Hematopoietic multipotent progenitor cell (in vitro differentiated cells): Measurements from ENCODE around the gene CD44. TPM values are rescaled to one million over a fixed set of nuclear protein-coding genes. Genes with fewer than 3 reads are reported as not detected.

Source experiments
- total RNA-seq: library from RNA; depleted of rRNA; stranded (reverse); fragments of >200 nt; gene quantifications from one replicate; pipeline ENCODE4 v1.2.3, GENCODE V29; 2012

CD44 gene
- total RNA-seq, 1 donor = 616 TPM

Other genes with a start within 250 kb of the CD44 start
- gene APIP, start 222.8 kb upstream of the CD44 start, total RNA-seq = 12.4 TPM
- 15.6 TPM for gene PDHX, start 222.6 kb upstream of the CD44 start, total RNA-seq